RWPE1 (cell line): ENCODE results near the gene SAMD11.

Experiments
- CTCF ChIA-PET: fragments of 350-600 bp; sonication (Branson Sonifier 250); formaldehyde crosslinking; extraction: SDS; loops from one replicate; lab custom pipeline; 2021; lab: Yijun Ruan, JAX
- POLR2A ChIA-PET: fragments of 400-600 bp; formaldehyde crosslinking; extraction: SDS; loops from one replicate; lab custom pipeline; 2020; ENCODE audit warnings: antibody characterized with exemption; ENCODE audit not compliant: low non-redundant PET; lab: Yijun Ruan, JAX
- DNase-seq: peaks from one replicate; pipeline ENCODE4 v3.0.0; 2012; ENCODE audit warnings: low spot score
- H3K27ac ChIP-seq: fragments of 450-650 bp; 2 replicates; pipeline ENCODE4 v1.5.1; 2017
- CTCF ChIP-seq: fragments of 450-650 bp; conservative IDR thresholded peaks from 2 replicates; pipeline ENCODE4 v1.5.1; 2017; ENCODE audit warnings: low read depth, mild to moderate bottlenecking

SAMD11 gene

GRCh38 chr1:911875-912739, 11.6 kb upstream of the SAMD11 start:
- H3K27ac ChIP-seq, result no peak overlapping the region
- DNase-seq, result no peak
- ChIA-PET CTCF (interaction anchor here (0.6 to 3.4 kb wide), 2 partner anchors 7 to 26 kb away, joined by 3 to 18 read pairs; no protein-coding TSS in a partner anchor), POLR2A (no interaction called here)
- TF ChIP-seq CTCF, result no peak

- no peak for DNase-seq
- no peak overlapping the region for H3K27ac ChIP-seq
- no peak for TF ChIP-seq CTCF
- CTCF ChIA-PET, result interaction anchor here (0.6 to 3.4 kb wide), 2 partner anchors 8 to 26 kb away, joined by 3 to 18 read pairs; no protein-coding TSS in a partner anchor
- POLR2A ChIA-PET, result no interaction called here
Observed at GRCh38 chr1:912740-913301, 10.9 kb upstream of the SAMD11 start.

GRCh38 chr1:913491-914130, 10.1 kb upstream of the SAMD11 start:
- POLR2A ChIA-PET, result no interaction called here
- H3K27ac ChIP-seq, result no peak overlapping the region
- TF ChIP-seq CTCF, result no peak
- DNase-seq, result no peak
- CTCF ChIA-PET, result interaction anchor here (0.6 to 1.1 kb wide), 2 partner anchors 24 to 26 kb away, joined by 3 to 5 read pairs; no protein-coding TSS in a partner anchor

GRCh38 chr1:914131-914890, 9.4 kb upstream of the SAMD11 start:
- DNase-seq, result no peak
- H3K27ac ChIP-seq, result no peak overlapping the region
- POLR2A ChIA-PET, result no interaction called here
- CTCF ChIA-PET, result interaction anchor here (0.6 to 1.1 kb wide), 4 partner anchors 10 to 85 kb away, joined by 3 to 6 read pairs (median 4); no protein-coding TSS in a partner anchor
- TF ChIP-seq CTCF, result no peak

GRCh38 chr1:914891-915280, 8.8 kb upstream of the SAMD11 start:
- POLR2A ChIA-PET, result no interaction called here
- no peak for TF ChIP-seq CTCF
- no peak for DNase-seq
- CTCF ChIA-PET, result interaction anchor here (0.6 to 1.1 kb wide), 3 partner anchors 10 to 85 kb away, joined by 3 to 6 read pairs (median 4); no protein-coding TSS in a partner anchor
- H3K27ac ChIP-seq, result no peak overlapping the region
